Suppressor macrophage (primary cell): ENCODE results near the gene DCTPP1.

Experiments
- DNase-seq, 4 experiments: peaks; one replicate each; pipeline ENCODE4 v3.0.0-alpha.2; 2020 to 2022

The DCTPP1 gene

GRCh38 chr16:30381291-30382041, 48.4 kb downstream of the DCTPP1 start:
- no peak for DNase-seq

- no peak for DNase-seq
Observed at GRCh38 chr16:30380803-30381208, 49.0 kb downstream of the DCTPP1 start.

GRCh38 chr16:30380072-30380802, 49.6 kb downstream of the DCTPP1 start:
- no peak for DNase-seq

- DNase-seq: no peak
Observed at GRCh38 chr16:30379158-30379783, 50.6 kb downstream of the DCTPP1 start.

- DNase-seq: peak; percentile 99 to 100 (median 100)
Observed at GRCh38 chr16:30378236-30379157, 51.3 kb downstream of the DCTPP1 start.

GRCh38 chr16:30377812-30378235, 52.0 kb downstream of the DCTPP1 start:
- DNase-seq: peak; percentile 81 to 91 (median 87)

GRCh38 chr16:30377050-30377811, 52.6 kb downstream of the DCTPP1 start:
- DNase-seq: peak in 1 of 4 experiments; percentile 76

- DNase-seq: no peak
Observed at GRCh38 chr16:30376461-30376902, 53.3 kb downstream of the DCTPP1 start.

- DNase-seq: no peak
Observed at GRCh38 chr16:30375864-30376263, 54.0 kb downstream of the DCTPP1 start.

GRCh38 chr16:30374538-30374937, 55.3 kb downstream of the DCTPP1 start, which contains the start of gene MYL11:
TSS of gene MYL11 (plus strand) at chr16:30374802. CDS start at chr16:30374858, 56 bp downstream.
- no peak for DNase-seq
